Neuronal stem cell (in vitro differentiated cells): ENCODE data around the gene FRMPD4.

ENCODE experiments used
- DNase-seq: peaks from one replicate; pipeline ENCODE4 v3.0.0-alpha.2; 2013; ENCODE audit warnings: low spot score
- H2AFZ ChIP-seq: one replicate; pipeline ENCODE4 v1.6.1; 2013; ENCODE audit warnings: mild to moderate bottlenecking, low read length, inconsistent platforms
- H2AK5ac ChIP-seq: 2 replicates; pipeline ENCODE4 v1.6.1; 2013; ENCODE audit warnings: low read depth, mild to moderate bottlenecking, inconsistent platforms, low read length, moderate library complexity, mixed read lengths
- H2BK120ac ChIP-seq: 2 replicates; pipeline ENCODE4 v1.6.1; 2013; ENCODE audit warnings: low read depth, mild to moderate bottlenecking, inconsistent platforms, low read length, moderate library complexity, mixed read lengths
- H2BK12ac ChIP-seq: one replicate; pipeline ENCODE4 v1.6.1; 2013; ENCODE audit warnings: low read length, inconsistent platforms
- H2BK15ac ChIP-seq: 2 replicates; pipeline ENCODE4 v1.6.1; 2013; ENCODE audit warnings: mild to moderate bottlenecking, low read length, inconsistent platforms, mixed read lengths
- H2BK5ac ChIP-seq: one replicate; pipeline ENCODE4 v1.6.1; 2013; ENCODE audit warnings: inconsistent platforms, mild to moderate bottlenecking, low read length, moderate library complexity
- H3K14ac ChIP-seq: one replicate; pipeline ENCODE4 v1.6.1; 2013; ENCODE audit warnings: low read length, inconsistent platforms
- H3K18ac ChIP-seq: 2 replicates; pipeline ENCODE4 v1.6.1; 2013; ENCODE audit warnings: low read length, inconsistent platforms
- H3K23ac ChIP-seq: 2 replicates; pipeline ENCODE4 v1.6.1; 2013; ENCODE audit warnings: low read depth, mild to moderate bottlenecking, mixed read lengths, low read length, inconsistent platforms; ENCODE audit not compliant: poor library complexity
- H3K27ac ChIP-seq: replicated peaks from 3 replicates; pipeline ENCODE4 v1.5.1; 2013; ENCODE audit warnings: low read length, inconsistent platforms
- H3K27me3 ChIP-seq, 3 experiments: 2 replicates each; pipeline ENCODE4 v1.6.1; 2013; ENCODE audit warnings: low read length in 3 of 3, mild to moderate bottlenecking in 2 of 3, inconsistent platforms in 1 of 3, low read depth in 1 of 3, mixed read lengths in 1 of 3, moderate library complexity in 1 of 3; ENCODE audit not compliant: control insufficient read depth in 3 of 3, insufficient read depth in 3 of 3
- H3K36me3 ChIP-seq, 2 donors: replicated peaks in 1 of 2; 2 replicates each; pipeline ENCODE4 v1.6.1; 2013; ENCODE audit warnings: low read length in 2 of 2; ENCODE audit not compliant: control insufficient read depth in 2 of 2, insufficient read depth in 2 of 2
- H3K4ac ChIP-seq: 2 replicates; pipeline ENCODE4 v1.6.1; 2013; ENCODE audit warnings: inconsistent platforms, mild to moderate bottlenecking, low read length, moderate library complexity
- H3K4me1 ChIP-seq, 2 donors: 1 replicate in 1 of 2; 2 replicates in 1 of 2; pipeline ENCODE4 v1.6.1; 2013; ENCODE audit warnings: low read length in 2 of 2, low read depth in 1 of 2; ENCODE audit not compliant: control insufficient read depth in 2 of 2, insufficient read depth in 1 of 2
- H3K4me2 ChIP-seq: one replicate; pipeline ENCODE4 v1.6.1; 2013; ENCODE audit warnings: mild to moderate bottlenecking, low read length, inconsistent platforms; ENCODE audit not compliant: insufficient read depth, poor library complexity, severe bottlenecking
- H3K4me3 ChIP-seq, 2 donors: 2 replicates each; pipeline ENCODE4 v1.5.1; 2013; ENCODE audit warnings: low read length in 2 of 2, mild to moderate bottlenecking in 2 of 2, inconsistent platforms in 1 of 2, moderate library complexity in 1 of 2
- H3K79me1 ChIP-seq: one replicate; pipeline ENCODE4 v1.6.1; 2013; ENCODE audit warnings: low read depth, mild to moderate bottlenecking, inconsistent platforms, low read length, moderate library complexity
- H3K9ac ChIP-seq: one replicate; pipeline ENCODE4 v1.6.1; 2013; ENCODE audit warnings: mild to moderate bottlenecking, low read depth, low read length, inconsistent platforms; ENCODE audit not compliant: poor library complexity
- H3K9me3 ChIP-seq, 2 donors: replicated peaks in 1 of 2; 2 replicates each; pipeline versions ENCODE3 to v1.6.1; 2013; ENCODE audit warnings: low read length in 2 of 2, mild to moderate bottlenecking in 2 of 2, inconsistent platforms in 1 of 2, low read depth in 1 of 2, mixed read lengths in 1 of 2, moderate library complexity in 1 of 2; ENCODE audit not compliant: control insufficient read depth in 2 of 2, insufficient read depth in 1 of 2
- H4K8ac ChIP-seq: one replicate; pipeline ENCODE4 v1.6.1; 2013; ENCODE audit warnings: low read depth, mild to moderate bottlenecking, inconsistent platforms, low read length, moderate library complexity
- H4K91ac ChIP-seq: one replicate; pipeline ENCODE4 v1.6.1; 2013; ENCODE audit warnings: low read length, low read depth, mild to moderate bottlenecking, inconsistent platforms; ENCODE audit not compliant: poor library complexity
- WGBS, 2 donors: extraction: QIAGEN DNeasy Blood & Tissue Kit; methylation state at CpG; one replicate each; pipeline ENCODE4 v1.1.7; 2013; ENCODE audit warnings: missing lambda C conversion rate in 2 of 2, mixed read lengths in 1 of 2; ENCODE audit not compliant: insufficient read length in 2 of 2, insufficient replicate concordance in 1 of 2; ENCODE audit errors: extremely low coverage in 2 of 2; 5-methylcytosine and 5-hydroxymethylcytosine counted together

The FRMPD4 gene

GRCh38 chrX:12118134-12118533 is 20.1 kb upstream of the FRMPD4 start:
- no peak overlapping the region for H3K14ac ChIP-seq

GRCh38 chrX:12128017-12128416 is 10.3 kb upstream of the FRMPD4 start:
- no peak overlapping the region for H4K91ac ChIP-seq
- no peak for DNase-seq
- WGBS, 2 donors = no CpG with 5 or more reads among the region's 3 CpGs
- H3K4me2 ChIP-seq = no peak overlapping the region
- H3K4me3 ChIP-seq = no peak overlapping the region
- peak overlapping the region; percentile 43 for H4K8ac ChIP-seq
- no peak overlapping the region for H3K18ac ChIP-seq
- H3K4me1 ChIP-seq = no peaks in the 10 kb centered on the region
- no peak overlapping the region for H3K27ac ChIP-seq
- H2BK15ac ChIP-seq = no peak overlapping the region
- H2AK5ac ChIP-seq = no peak overlapping the region
- H3K23ac ChIP-seq = no peak overlapping the region
- no peak overlapping the region for H2BK120ac ChIP-seq
- no peak overlapping the region for H2BK12ac ChIP-seq
- H3K27me3 ChIP-seq = no peaks in the 10 kb centered on the region
- no peak overlapping the region for H2AFZ ChIP-seq
- H3K4ac ChIP-seq = no peak overlapping the region
- H3K79me1 ChIP-seq = no peaks in the 10 kb centered on the region
- H2BK5ac ChIP-seq = no peak overlapping the region
- peaks cover 0 to 7% of the 10 kb centered on the region in 2 donors for H3K9me3 ChIP-seq
- no peak overlapping the region for H3K14ac ChIP-seq
- no peak overlapping the region for H3K9ac ChIP-seq
- no peaks in the 10 kb centered on the region for H3K36me3 ChIP-seq

More at GRCh38 chrX:12118134-12118533, 20.1 kb upstream of the FRMPD4 start:
- no peaks in the 10 kb centered on the region for H3K9me3 ChIP-seq
- no peaks in the 10 kb centered on the region for H3K27me3 ChIP-seq
- DNase-seq = no peak
- H2BK5ac ChIP-seq = no peak overlapping the region
- no peaks in the 10 kb centered on the region for H3K4me1 ChIP-seq
- no peak overlapping the region for H2BK120ac ChIP-seq
- no peak overlapping the region for H2AFZ ChIP-seq
- no peak overlapping the region for H3K23ac ChIP-seq
- H3K9ac ChIP-seq = no peak overlapping the region
- H4K8ac ChIP-seq = no peak overlapping the region
- H3K18ac ChIP-seq = no peak overlapping the region
- WGBS, 2 donors = no CpG with 5 or more reads among the region's 3 CpGs
- no peak overlapping the region for H3K4ac ChIP-seq
- H3K79me1 ChIP-seq = no peaks in the 10 kb centered on the region
- H3K4me2 ChIP-seq = no peak overlapping the region
- H2BK12ac ChIP-seq = no peak overlapping the region
- H2AK5ac ChIP-seq = no peak overlapping the region
- no peaks in the 10 kb centered on the region for H3K36me3 ChIP-seq
- H3K4me3 ChIP-seq = no peak overlapping the region
- H2BK15ac ChIP-seq = no peak overlapping the region
- H3K27ac ChIP-seq = no peak overlapping the region
- H4K91ac ChIP-seq = no peak overlapping the region

- Histone ChIP-seq H4K91ac (no peak overlapping the region), H4K8ac (no peak overlapping the region), H3K14ac (no peak overlapping the region), H2BK5ac (no peak overlapping the region), H2BK15ac (no peak overlapping the region), H2AFZ (peak overlapping the region; percentile 21), H3K4ac (no peak overlapping the region), H3K18ac (no peak overlapping the region), H3K27ac (no peak overlapping the region), H3K4me2 (peak overlapping the region; percentile 91), H3K4me1 (no peaks in the 10 kb centered on the region), H2AK5ac (no peak overlapping the region), H3K9ac (no peak overlapping the region), H2BK120ac (no peak overlapping the region), H2BK12ac (no peak overlapping the region), H3K79me1 (no peaks in the 10 kb centered on the region), H3K9me3 (no peaks in the 10 kb centered on the region), H3K4me3 (peak overlapping the region; percentile 14 to 82), H3K23ac (no peak overlapping the region), H3K36me3 (no peaks in the 10 kb centered on the region), H3K27me3 (peaks cover 0 to 51% (median 20%) of the 10 kb centered on the region in 3 experiments)
- no peak for DNase-seq
- no CpG with 5 or more reads among the region's 24 CpGs for WGBS, 2 donors
These were observed 317 bp upstream of the FRMPD4 start for GRCh38 chrX:12137951-12138360.

- H2BK5ac ChIP-seq = no peak overlapping the region
- no peak overlapping the region for H3K14ac ChIP-seq
- H3K27me3 ChIP-seq = peaks cover 0 to 51% (median 20%) of the 10 kb centered on the region in 3 experiments
- H3K18ac ChIP-seq = no peak overlapping the region
- H3K9ac ChIP-seq = no peak overlapping the region
- no peaks in the 10 kb centered on the region for H3K79me1 ChIP-seq
- H4K8ac ChIP-seq = no peak overlapping the region
- H3K9me3 ChIP-seq = no peaks in the 10 kb centered on the region
- H3K23ac ChIP-seq = no peak overlapping the region
- no peak overlapping the region for H3K4me2 ChIP-seq
- no peak overlapping the region for H2AK5ac ChIP-seq
- no peak overlapping the region for H3K4me3 ChIP-seq
- no peaks in the 10 kb centered on the region for H3K4me1 ChIP-seq
- no peak overlapping the region for H2AFZ ChIP-seq
- no peaks in the 10 kb centered on the region for H3K36me3 ChIP-seq
- no peak overlapping the region for H3K4ac ChIP-seq
- H2BK120ac ChIP-seq = no peak overlapping the region
- no peak overlapping the region for H2BK12ac ChIP-seq
- no peak overlapping the region for H2BK15ac ChIP-seq
- no peak for DNase-seq
- no peak overlapping the region for H4K91ac ChIP-seq
- no CpG with 5 or more reads among the region's 4 CpGs for WGBS, 2 donors
- no peak overlapping the region for H3K27ac ChIP-seq
These were observed 1.8 kb downstream of the FRMPD4 start for GRCh38 chrX:12139934-12140611.
